HepG2 (cell line): ENCODE data around the gene CBY1. TPM values are rescaled to one million over a fixed set of nuclear protein-coding genes. Genes with fewer than 3 reads are reported as not detected.
A peak's percentile ranks its signal among the peaks of the same experiment; 100 is the strongest.

Experiments
- ATF3 ChIP-seq: sonication (generic); formaldehyde crosslinking; IDR thresholded peaks from 2 replicates; pipeline ENCODE4 v1.4.0; 2020; ENCODE audit warnings: missing genetic modification reagents
- GABPA ChIP-seq, 2 experiments: IDR thresholded peaks; 2 replicates each; pipeline ENCODE4 v1.6.1; 2011 to 2016; ENCODE audit warnings: low read depth in 2 of 2, low read length in 1 of 2, missing biosample characterization in 1 of 2, missing genetic modification characterization in 1 of 2
- KDM3A ChIP-seq: IDR thresholded peaks from 2 replicates; pipeline ENCODE4 v1.6.1; 2018; ENCODE audit warnings: low read depth, missing compliant biosample characterization
- LBX2 ChIP-seq: sonication (generic); formaldehyde crosslinking; IDR thresholded peaks from 2 replicates; pipeline ENCODE4 v1.5.0; 2020; ENCODE audit warnings: missing genetic modification reagents, mild to moderate bottlenecking, borderline replicate concordance
- MIER2 ChIP-seq: IDR thresholded peaks from 2 replicates; pipeline ENCODE4 v1.6.1; 2016; ENCODE audit warnings: missing biosample characterization, missing genetic modification reagents
- NFAT5 ChIP-seq: sonication (generic); formaldehyde crosslinking; IDR thresholded peaks from 2 replicates; pipeline ENCODE4 v1.4.0; 2020; ENCODE audit warnings: missing genetic modification reagents
- NR0B2 ChIP-seq: sonication (generic); formaldehyde crosslinking; IDR thresholded peaks from 2 replicates; pipeline ENCODE4 v1.4.0; 2020; ENCODE audit warnings: mild to moderate bottlenecking, missing genetic modification reagents
- PAXIP1 ChIP-seq: sonication (generic); formaldehyde crosslinking; conservative IDR thresholded peaks from 2 replicates; pipeline ENCODE4 v1.4.0; 2020; ENCODE audit warnings: mild to moderate bottlenecking, missing genetic modification reagents, moderate library complexity
- REL ChIP-seq: sonication (generic); formaldehyde crosslinking; conservative IDR thresholded peaks from 2 replicates; pipeline ENCODE4 v1.8.0; 2022; ENCODE audit warnings: mild to moderate bottlenecking, missing genetic modification reagents, moderate library complexity
- SETDB1 ChIP-seq: sonication (generic); formaldehyde crosslinking; IDR thresholded peaks from 2 replicates; pipeline ENCODE4 v1.5.1; 2020; ENCODE audit warnings: missing genetic modification reagents, mild to moderate bottlenecking, borderline replicate concordance
- THRA ChIP-seq: sonication (generic); formaldehyde crosslinking; IDR thresholded peaks from 2 replicates; pipeline ENCODE4 v1.4.0; 2020; ENCODE audit warnings: missing genetic modification reagents, borderline replicate concordance
- ZFP90 ChIP-seq: sonication (generic); formaldehyde crosslinking; IDR thresholded peaks from 2 replicates; pipeline ENCODE4 v1.8.0; 2022; ENCODE audit warnings: missing genetic modification reagents, mild to moderate bottlenecking, inconsistent platforms, borderline replicate concordance
- ZNF263 ChIP-seq: sonication (generic); formaldehyde crosslinking; IDR thresholded peaks from 2 replicates; pipeline ENCODE4 v1.4.0; 2020; ENCODE audit warnings: missing genetic modification reagents
- polyA plus RNA-seq, 8 experiments: library from polyadenylated mRNA; depleted of rRNA in 3 of 8; stranded (reverse) in 7 of 8; unstranded in 1 of 8; fragments of >200 nt; fragmentation: Illumina TruSeq in 4 of 8; extraction: Trizol in 4 of 8; gene quantifications; 2 replicates each; pipeline versions ENCODE4 v1.2.1 to v1.2.3, GENCODE V29; 2011 to 2016; ENCODE audit warnings: low read depth in 4 of 8, missing spikeins in 1 of 8, mixed read lengths in 1 of 8; ENCODE audit not compliant: insufficient read depth in 1 of 8
- total RNA-seq, 5 experiments: library from RNA; depleted of rRNA; stranded (reverse); fragments of >200 nt; fragmentation: Illumina TruSeq; extraction: Trizol; gene quantifications; 2 replicates each; pipeline ENCODE4 v1.2.3, GENCODE V29; 2016; ENCODE audit warnings: low read depth in 1 of 5

CBY1 gene
- total and polyA plus RNA-seq, 2 of the 13 experiments (the other 11 are each of a cell fraction or from before 2014, with no cell fraction given), result 19.7 to 20.3 TPM

GRCh38 chr22:38700270-38700788, 43.9 kb downstream of the CBY1 start (continued):
- TF ChIP-seq ZFP90 (peak; percentile 6; the same call in 1 of the 2 replicates), NFAT5 (CRISPR knock-in tag) (peak; percentile 69; the same call in 1 of the 2 replicates), REL (CRISPR knock-in tag) (peak; percentile 1; the same call in 1 of the 2 replicates), PAXIP1 (no peak), THRA (CRISPR knock-in tag) (no peak), NR0B2 (CRISPR knock-in tag) (peak; percentile 73; the same call in 1 of the 2 replicates), LBX2 (no peak), ZNF263 (CRISPR knock-in tag) (no peak), MIER2 (CRISPR knock-in tag) (no peak), KDM3A (0 out of 2 replicates have a peak, but pooled peaks have one; percentile 3), SETDB1 (CRISPR knock-in tag) (no peak), ATF3 (CRISPR knock-in tag) (no peak), GABPA (IDR thresholded peaks at IDR 0.05; ENCODE audit: low read depth, low read length) (no peak), GABPA (CRISPR knock-in tag; IDR thresholded peaks at IDR 0.05; ENCODE audit: low read depth) (no peak)
